Raji (cell line): Measurements from ENCODE around the gene RUVBL2.

Source experiments
- POLR2A ChIP-seq: IDR thresholded peaks from 2 replicates; pipeline ENCODE4 v1.6.1; 2011; ENCODE audit warnings: low read depth, low read length, control low read depth; ENCODE audit not compliant: insufficient read depth

RUVBL2 gene

DNA sequence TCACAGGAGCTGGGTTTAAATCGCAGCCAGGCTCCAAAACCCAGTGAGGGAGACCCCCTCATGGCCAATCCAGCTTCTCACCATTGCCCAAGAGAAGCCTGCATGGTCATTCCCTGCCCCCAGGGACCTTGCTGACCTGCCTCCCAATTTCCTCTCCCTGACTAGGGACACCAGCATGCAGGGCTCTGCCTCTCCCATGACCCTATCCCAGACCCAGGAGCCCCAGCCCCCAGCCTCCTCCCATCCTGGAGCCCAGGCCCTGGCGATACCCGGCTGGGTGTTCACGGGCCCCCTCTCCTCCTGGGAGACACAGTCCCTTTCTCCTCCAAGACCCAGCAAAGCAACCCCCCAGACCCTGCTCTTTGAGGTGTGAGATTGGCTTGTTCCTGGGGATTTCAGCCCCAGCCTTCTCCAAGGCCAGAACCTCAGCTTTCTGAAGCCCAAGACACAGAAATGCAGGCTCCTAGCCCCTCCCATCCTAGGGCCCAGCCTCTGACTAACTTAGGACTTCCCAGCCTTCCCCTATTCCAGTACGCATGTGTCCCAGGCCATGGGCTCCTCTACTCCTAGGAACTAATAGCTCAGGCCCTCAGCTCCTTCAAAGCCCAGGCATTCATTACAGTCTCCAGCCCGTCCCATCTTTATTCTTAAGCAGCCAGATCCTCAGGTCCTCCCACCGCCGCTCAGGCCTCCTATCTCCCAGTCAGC is 1.7 kb upstream of the RUVBL2 start:
- no peak for TF ChIP-seq POLR2A

DNA sequence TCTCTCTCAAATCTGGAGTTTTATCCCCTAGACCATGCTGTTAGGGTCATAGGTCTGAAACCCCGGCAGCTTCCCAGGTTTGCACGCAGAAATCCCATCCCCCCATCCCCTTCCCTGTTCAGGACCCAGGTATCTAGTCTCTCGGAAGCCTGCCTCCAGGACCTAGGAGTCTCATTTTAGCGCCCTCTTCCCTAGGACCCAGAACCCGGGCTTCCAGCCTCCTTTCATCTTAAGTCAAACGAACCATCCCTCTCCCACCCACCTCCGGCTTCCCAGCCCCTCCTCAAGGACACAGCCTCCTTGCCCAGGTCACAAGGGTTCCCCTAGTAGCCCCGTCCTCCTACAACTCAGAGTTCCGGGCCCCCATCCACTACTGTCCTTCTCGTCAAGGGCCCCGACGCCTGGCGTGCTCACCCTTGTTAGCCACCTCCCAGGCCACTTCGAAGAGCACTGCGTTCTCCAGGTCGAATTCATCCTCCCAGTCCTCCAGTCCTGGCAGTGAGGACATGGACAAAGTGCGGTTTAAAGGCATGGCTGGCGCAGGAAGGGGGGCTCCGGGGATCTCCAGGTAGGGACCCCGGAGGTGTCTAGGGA is 1.0 kb upstream of the RUVBL2 start:
- no peak for TF ChIP-seq POLR2A

DNA sequence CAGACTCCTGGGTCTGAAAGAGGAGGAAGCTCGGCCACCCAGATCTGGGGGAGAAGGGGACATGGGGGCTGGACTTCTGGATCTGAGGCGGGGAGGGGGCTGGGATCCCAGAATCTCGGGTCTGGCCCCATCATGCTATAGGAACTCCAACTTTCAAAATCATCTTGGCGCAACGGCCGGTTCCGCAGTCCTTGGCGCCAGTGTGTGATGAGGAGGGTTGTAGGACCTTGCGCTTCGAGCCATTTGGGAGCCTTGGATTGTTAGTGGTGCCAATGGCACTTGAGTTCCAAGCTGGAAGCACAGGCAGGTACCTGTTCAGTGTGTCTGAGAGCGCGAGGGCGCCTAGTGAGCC is 324 bp downstream of the RUVBL2 start:
- no peak for TF ChIP-seq POLR2A

DNA sequence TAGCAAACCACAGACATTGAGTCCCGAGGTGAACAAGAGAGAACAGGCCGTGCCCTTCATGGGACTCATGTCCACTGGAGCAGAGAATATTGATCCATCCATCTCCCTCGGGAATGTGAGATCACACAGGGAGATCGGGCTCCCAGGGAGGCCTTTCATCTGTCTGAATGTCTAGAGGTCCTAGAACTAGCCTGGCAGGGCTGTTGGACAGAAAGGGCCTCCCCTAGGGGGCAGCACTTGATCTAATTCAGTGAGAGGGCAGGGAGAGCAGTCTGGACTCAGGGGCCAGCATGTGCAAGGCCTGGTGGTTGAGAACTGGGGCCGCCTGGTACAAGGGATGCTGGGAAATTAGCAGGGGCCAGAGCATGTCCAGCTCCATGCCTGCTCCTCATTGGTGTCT is 4.3 kb downstream of the RUVBL2 start:
- TF ChIP-seq POLR2A: no peak

DNA sequence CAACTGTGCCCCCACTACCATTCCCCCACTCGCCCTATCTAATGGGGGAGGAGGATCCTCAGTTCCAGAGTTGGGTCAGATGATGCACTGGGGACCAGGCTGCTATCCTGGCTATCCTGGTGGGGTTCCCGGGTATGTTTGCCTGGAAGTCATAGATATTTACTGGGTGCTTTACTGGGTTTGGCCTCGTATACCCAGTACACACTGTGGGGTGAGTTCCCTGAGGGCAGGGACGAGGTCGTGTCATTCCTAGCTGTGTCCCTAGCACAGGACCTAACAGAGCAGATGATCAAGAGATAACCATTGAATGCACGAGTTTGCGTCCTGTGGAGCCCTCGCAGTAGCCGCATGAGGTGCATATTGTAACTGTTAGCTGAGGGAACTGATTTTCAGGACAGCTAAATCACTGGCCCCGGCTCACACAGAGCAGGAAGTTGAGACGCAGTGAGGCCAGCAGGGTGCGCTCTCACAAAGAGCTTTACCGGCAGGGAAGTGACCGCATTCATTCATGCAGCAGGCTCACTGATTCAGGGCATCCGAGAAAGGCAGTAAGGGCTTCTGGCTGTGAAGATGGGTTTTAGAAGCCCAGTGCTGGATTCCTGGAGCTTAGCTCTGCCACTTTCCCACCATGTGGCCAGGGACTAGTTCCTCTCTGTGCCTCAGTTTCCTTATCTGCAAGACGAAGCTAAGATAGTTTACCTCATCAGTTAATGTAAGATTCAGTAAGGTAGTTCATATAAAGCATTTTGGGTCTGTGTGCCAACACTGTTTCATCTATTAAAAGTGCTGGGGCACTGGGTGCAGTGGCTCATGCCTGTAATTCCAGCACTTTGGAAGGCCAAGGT is 6.0 kb downstream of the RUVBL2 start:
- no peak for TF ChIP-seq POLR2A

DNA sequence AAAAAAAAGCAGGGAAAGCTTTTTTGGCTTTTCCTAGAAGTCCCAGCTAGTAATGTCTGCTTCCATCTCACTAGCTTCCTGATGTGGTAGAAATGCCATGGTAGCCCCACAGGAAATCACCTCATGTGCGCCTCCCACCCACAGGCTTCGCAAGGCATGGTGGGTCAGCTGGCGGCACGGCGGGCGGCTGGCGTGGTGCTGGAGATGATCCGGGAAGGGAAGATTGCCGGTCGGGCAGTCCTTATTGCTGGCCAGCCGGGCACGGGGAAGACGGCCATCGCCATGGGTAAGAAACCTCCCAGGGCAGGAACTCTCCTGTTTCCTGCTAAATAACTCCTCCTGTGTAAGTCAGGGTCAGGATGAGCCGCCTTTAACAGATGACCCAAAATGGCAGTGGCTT is 10.4 kb downstream of the RUVBL2 start:
- TF ChIP-seq POLR2A: no peak

DNA sequence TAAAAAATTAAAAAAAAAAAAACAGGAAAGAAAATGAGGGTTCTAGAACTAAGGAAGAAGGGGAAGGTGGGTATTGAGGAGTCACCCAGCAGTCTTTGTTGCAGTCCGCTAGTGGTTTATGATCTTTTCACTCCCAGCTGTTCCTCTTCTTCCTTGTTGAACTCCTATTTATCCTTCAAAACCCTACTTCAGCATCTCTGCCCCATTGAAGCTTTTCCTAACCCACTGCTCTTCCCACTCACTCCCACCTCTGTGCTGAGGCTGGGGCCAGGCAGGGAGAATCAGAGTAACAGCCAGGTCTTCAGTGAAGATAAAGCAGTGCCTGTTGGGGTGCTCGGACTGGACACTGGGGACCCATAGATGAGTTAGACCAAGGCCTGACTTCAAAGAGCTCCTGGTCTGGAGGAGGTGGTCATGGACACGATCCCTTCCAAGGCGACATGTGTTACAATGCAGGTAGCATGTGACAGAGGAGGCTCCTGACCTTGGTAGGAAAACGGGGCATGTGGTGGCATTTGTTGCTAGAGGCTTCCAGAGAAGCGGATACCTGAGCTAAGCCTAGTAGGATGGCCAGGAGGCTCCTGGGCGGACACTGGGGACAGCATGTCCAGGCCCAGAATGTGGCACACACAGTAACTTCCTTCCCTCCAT is 11.4 kb downstream of the RUVBL2 start:
- TF ChIP-seq POLR2A: no peak

DNA sequence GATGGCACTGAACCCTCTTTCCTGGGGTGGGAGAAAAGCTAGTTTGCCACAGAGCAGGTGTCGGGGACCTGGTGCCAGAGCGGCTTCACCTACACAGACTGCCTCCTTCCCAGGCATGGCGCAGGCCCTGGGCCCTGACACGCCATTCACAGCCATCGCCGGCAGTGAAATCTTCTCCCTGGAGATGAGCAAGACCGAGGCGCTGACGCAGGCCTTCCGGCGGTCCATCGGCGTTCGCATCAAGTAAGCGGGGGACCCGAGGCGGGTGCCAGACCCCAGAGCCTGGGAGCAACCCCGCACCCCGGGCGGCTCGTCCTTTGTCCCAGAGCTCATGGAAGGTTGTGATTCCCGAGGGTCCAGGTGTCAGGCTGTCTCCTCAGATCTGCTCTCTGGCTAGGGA is 13.2 kb downstream of the RUVBL2 start:
- no peak for TF ChIP-seq POLR2A

DNA sequence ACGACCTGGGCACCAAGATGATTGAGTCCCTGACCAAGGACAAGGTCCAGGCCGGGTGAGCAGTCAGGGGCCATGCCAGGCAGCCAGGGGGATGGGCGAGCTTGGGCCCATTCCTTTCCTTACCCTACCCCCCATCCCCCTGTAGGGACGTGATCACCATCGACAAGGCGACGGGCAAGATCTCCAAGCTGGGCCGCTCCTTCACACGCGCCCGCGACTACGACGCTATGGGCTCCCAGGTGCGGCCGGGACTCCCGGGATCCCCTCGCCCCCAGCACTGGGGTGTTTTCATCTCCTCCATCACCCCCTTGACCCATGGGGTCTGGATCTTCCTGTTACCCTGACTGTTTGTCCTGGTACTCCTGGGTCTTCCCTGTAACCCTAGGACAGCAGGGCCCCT is 16.1 kb downstream of the RUVBL2 start:
- TF ChIP-seq POLR2A: no peak

DNA sequence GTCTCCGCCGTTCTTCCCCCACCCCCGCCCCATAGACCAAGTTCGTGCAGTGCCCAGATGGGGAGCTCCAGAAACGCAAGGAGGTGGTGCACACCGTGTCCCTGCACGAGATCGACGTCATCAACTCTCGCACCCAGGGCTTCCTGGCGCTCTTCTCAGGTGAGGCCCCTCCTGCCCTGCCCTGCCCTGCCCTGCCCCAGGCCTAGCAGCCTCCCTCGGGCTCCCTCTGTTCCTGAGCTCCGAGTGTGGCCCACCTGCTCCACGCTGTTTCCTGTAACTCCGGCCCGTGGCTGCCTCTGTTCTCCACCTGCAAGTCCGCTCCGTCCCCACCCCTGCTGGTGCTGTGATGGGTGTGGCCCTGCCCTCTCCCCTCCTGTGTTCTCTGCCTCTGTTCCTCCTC is 16.8 kb downstream of the RUVBL2 start:
- no peak for TF ChIP-seq POLR2A

DNA sequence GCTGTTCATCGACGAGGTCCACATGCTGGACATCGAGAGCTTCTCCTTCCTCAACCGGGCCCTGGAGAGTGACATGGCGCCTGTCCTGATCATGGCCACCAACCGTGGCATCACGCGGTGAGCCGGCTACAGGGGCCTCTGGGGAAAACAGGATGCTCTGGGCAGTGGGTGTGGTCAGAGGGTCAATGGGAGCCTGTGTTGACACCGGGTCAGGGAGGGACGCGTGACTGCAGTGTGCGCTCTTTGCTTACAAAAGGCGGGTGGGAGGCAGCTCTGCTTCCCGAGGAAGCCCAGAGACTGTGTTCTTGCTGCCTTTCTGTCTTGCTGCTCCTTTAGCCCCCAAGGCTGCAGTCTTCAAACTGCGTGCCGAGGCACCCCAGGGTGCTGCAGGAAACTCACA is 17.5 kb downstream of the RUVBL2 start:
- TF ChIP-seq POLR2A: no peak

DNA sequence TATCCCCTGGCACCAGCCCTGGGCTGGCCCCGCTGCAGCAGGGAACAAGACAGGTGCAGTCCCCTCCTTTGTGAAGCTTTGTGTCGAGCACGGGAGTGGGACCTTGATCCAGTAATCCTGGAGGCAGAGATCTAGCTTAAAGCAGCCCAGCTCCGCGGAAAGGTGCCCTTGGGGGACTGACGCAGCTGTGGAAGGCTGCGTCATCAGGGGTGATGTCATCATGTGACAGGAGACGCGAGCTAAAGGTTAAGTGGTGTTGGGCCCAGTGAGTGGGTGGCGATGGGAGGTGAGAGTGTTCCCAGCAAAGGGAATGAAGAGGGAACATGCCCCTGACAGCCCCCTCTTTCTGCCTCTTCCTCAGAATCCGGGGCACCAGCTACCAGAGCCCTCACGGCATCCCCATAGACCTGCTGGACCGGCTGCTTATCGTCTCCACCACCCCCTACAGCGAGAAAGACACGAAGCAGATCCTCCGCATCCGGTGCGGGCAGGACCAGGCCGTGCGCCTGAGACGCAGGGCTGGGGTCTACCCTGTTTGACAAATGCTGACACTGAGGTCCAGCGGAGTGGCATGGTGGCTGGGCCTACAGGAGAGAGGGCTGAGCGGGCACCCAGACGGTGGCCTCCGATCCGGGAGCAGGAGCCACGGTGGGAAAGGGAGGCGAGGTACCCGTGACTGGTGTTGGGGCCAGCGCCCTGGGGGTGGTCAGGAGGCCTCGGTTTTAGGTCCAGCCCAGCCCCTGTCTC is 20.6 kb downstream of the RUVBL2 start:
- no peak for TF ChIP-seq POLR2A

DNA sequence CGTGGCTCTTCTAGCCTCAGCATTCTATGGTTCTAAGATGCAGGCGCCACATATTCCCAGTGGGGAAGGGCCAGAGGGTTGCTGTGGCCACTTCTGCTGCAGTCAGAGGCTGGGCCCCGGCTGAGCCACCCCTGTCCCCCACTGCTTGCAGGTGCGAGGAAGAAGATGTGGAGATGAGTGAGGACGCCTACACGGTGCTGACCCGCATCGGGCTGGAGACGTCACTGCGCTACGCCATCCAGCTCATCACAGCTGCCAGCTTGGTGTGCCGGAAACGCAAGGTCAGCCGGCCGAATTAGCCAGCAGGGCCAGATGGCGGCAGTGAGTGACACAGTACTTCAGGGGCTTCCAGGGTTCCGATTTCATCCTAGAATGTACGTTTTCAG is 21.2 kb downstream of the RUVBL2 start:
- no peak for TF ChIP-seq POLR2A

DNA sequence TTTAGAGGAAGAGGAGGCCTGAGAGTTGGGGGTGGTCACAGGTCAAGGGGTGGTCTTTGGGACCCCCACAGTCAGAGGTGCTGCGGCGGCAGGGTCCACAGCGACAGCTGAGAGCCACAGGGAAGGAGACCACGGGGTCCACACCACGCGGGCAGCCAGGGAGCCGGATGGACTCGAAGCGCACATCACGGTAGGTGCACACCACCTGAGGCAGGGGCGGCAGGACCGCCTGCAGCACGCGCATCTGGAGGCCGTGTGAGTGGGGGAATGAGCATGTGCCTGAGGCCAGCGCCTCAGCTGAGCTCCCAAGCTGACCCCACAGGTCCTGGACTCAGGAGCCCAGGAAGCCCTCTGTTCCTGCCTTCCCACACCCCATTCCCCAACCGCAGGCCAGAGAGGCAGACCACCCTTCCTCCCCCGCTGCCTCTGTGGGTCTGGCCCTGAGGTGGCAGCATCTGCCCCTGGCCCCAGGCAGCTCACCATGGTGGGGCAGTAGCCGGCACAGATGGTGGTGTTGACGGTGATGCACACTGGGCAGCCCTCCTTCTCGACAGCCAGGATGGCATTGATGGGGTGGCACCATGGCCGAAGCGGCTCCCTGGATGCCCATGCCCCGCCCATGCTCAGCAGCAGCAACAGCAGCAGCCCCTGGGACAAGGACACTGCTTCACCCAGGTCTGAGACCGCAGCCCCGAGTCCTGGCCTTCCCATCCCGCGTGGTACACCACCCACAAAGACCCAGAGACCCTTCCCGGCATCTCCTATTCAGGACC is 22.6 kb downstream of the RUVBL2 start:
- TF ChIP-seq POLR2A: no peak

DNA sequence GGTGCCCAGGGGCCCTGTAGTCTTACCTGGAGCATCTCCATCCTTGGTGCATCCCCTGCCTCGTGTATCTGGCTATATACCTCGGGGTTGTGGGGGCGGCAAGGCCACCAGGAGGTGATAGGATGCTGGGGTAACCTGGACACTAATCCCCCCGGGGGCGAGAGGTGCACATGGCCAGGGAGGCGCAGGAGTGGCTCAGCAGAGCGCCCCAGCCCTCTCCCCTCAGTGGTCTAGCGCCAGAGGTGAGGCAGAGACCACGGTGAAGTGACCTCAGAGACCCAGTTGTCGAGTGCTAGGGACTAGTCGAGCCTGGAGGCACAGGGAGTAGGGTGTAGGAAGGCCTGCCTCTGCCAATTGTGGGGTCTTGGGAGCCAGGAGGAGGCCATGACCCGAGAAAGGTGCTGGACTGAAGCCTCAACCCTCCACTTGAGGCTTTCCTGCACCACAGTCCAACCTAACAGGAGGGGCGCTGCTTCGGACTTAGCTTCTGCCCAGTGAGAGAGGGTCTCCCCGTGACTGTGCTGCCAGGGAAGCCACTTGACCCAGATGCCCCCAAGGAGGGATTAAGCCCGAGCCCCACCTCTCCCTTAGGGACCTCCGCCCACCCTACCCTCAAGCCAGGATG is 23.5 kb downstream of the RUVBL2 start, which contains the start of gene LHB:
Gene LHB, minus strand, starts transcription at position 51 of the 625 bp plus-strand sequence. Its CDS starts 10 bp downstream, at position 41.
- TF ChIP-seq POLR2A: no peak
